ENCODE results near the gene RSU1. TPM values are rescaled to one million over a fixed set of nuclear protein-coding genes. Genes with fewer than 3 reads are reported as not detected.

The RSU1 gene
- total RNA-seq, 4 donors from 2014 or later = 28.7 to 50.9 (median 43.0) TPM

GRCh38 chr10:16789765-16790164, 27.5 kb downstream of the RSU1 start:
- no peak overlapping the region for H3K4me3 ChIP-seq (ENCODE audit: low read depth, poor library complexity, severe bottlenecking)
- no peak for DNase-seq (ENCODE audit: low spot score in 2 of 2)
- intact Hi-C loops (cut with DNase I; ENCODE audit: low total_unique reads) = no loop called here
- 75 to 84% methylated on average over 4 of the region's 4 CpGs for WGBS, 2 donors
- no peak for TF ChIP-seq CTCF (IDR thresholded peaks at IDR 0.05)
- TF ChIP-seq POLR2A (IDR thresholded peaks at IDR 0.05) = no peak

GRCh38 chr10:16789261-16789660, 28.0 kb downstream of the RSU1 start:
- TF ChIP-seq POLR2A (IDR thresholded peaks at IDR 0.05) (no peak), CTCF (IDR thresholded peaks at IDR 0.05) (no peak)
- H3K4me3 ChIP-seq (ENCODE audit: low read depth, poor library complexity, severe bottlenecking) = no peak overlapping the region
- WGBS, 2 donors = 86 to 90% methylated on average over 7 of the region's 7 CpGs
- DNase-seq (ENCODE audit: low spot score in 2 of 2) = no peak
- intact Hi-C loops (cut with DNase I; ENCODE audit: low total_unique reads) = no loop called here

GRCh38 chr10:16788778-16789177, 28.4 kb downstream of the RSU1 start:
- 91% methylated on average over 3 of the region's 3 CpGs for WGBS, 2 donors
- TF ChIP-seq CTCF (IDR thresholded peaks at IDR 0.05) (no peak), POLR2A (IDR thresholded peaks at IDR 0.05) (no peak)
- intact Hi-C loops (cut with DNase I; ENCODE audit: low total_unique reads) = no loop called here

GRCh38 chr10:16788125-16788524, 29.1 kb downstream of the RSU1 start:
- H3K4me3 ChIP-seq (ENCODE audit: low read depth, poor library complexity, severe bottlenecking) = no peak overlapping the region
- intact Hi-C loops (cut with DNase I; ENCODE audit: low total_unique reads) = no loop called here
- TF ChIP-seq CTCF (IDR thresholded peaks at IDR 0.05) (no peak), POLR2A (IDR thresholded peaks at IDR 0.05) (no peak)
- no peak for DNase-seq (ENCODE audit: low spot score in 2 of 2)
- 91 to 92% methylated on average over 6 of the region's 6 CpGs for WGBS, 2 donors

More at GRCh38 chr10:16788778-16789177, 28.4 kb downstream of the RSU1 start:
- DNase-seq (ENCODE audit: low spot score in 2 of 2) = no peak
- H3K4me3 ChIP-seq (ENCODE audit: low read depth, poor library complexity, severe bottlenecking) = no peak overlapping the region

DNA sequence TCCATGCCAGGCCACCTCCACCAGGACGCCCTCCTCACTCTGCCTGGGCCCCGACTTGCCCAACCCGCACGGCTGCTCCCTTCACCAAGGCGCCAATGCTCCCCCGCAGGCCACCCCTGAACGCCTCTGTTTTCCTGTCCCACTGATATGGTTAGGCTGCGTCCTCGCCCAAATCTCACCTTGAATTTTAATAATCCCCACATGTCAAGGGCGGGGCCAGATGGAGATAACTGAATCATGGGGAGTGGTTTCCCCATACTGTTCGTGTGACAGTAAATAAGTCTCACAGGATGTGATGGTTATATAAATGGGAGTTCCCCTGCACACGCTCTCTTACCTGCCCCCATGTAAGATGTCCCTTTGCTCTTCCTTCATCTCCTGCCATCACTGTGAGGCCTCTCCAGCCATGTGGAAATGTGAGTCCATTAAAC, 29.8 kb downstream of the RSU1 start:
- no peak for DNase-seq (ENCODE audit: low spot score in 2 of 2)
- no peak overlapping the region for H3K4me3 ChIP-seq (ENCODE audit: low read depth, poor library complexity, severe bottlenecking)
- 91 to 95% methylated on average over 12 of the region's 12 CpGs for WGBS, 2 donors
- no peak for TF ChIP-seq CTCF (IDR thresholded peaks at IDR 0.05)
- no peak for TF ChIP-seq POLR2A (IDR thresholded peaks at IDR 0.05)
- intact Hi-C loops (cut with DNase I; ENCODE audit: low total_unique reads) = no loop called here

DNA sequence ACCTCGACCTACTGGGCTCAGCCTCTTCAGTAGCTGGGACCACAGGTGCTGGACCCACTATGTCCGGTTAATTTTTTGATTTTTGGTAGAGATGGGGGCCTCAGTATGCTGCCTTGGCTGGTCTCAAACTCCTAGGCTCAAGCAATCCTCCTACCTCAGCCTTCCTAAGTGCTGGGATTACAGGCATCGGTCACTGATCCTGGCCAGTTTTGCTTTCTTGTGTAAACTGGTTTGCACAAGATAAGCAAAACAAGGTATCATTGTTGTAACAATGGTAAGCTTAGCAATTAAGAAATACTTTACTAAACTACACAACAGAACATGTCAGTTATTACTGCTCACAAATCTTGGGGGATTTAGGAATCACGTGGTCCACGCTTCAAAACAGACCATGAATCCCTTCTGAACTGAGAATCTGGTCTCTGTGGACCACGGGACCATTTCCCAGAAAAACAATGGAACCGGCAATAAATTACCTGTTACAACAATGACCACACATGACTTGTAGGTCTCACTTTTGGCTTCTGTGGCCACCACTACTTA, 36.8 kb downstream of the RSU1 start:
- no peak overlapping the region for H3K4me3 ChIP-seq (ENCODE audit: low read depth, poor library complexity, severe bottlenecking)
- 84 to 86% methylated on average over 7 of the region's 7 CpGs for WGBS, 2 donors
- no peak for DNase-seq (ENCODE audit: low spot score in 2 of 2)
- intact Hi-C loops (cut with DNase I; ENCODE audit: low total_unique reads) = no loop called here
- TF ChIP-seq POLR2A (IDR thresholded peaks at IDR 0.05) = no peak
- no peak for TF ChIP-seq CTCF (IDR thresholded peaks at IDR 0.05)
